HepG2 (cell line): ENCODE data around the gene SLC17A9. TPM values are rescaled to one million over a fixed set of nuclear protein-coding genes. Genes with fewer than 3 reads are reported as not detected.

Experiments used
- ARID4A ChIP-seq: sonication (generic); formaldehyde crosslinking; IDR thresholded peaks from 2 replicates; pipeline ENCODE4 v1.5.0; 2020; ENCODE audit warnings: mild to moderate bottlenecking, missing genetic modification reagents, borderline replicate concordance
- BATF2 ChIP-seq: sonication (generic); formaldehyde crosslinking; IDR thresholded peaks from 2 replicates; pipeline ENCODE4 v1.8.0; 2022; ENCODE audit warnings: mild to moderate bottlenecking, missing genetic modification reagents, moderate library complexity
- DRAP1 ChIP-seq: IDR thresholded peaks from 2 replicates; pipeline ENCODE4 v1.6.1; 2016; ENCODE audit warnings: missing genetic modification reagents, missing compliant biosample characterization
- EZH2 ChIP-seq: conservative IDR thresholded peaks from 2 replicates; pipeline ENCODE4 v1.6.1; 2012; ENCODE audit warnings: mild to moderate bottlenecking, low read depth, low read length, moderate library complexity
- MLX ChIP-seq: IDR thresholded peaks from 2 replicates; pipeline ENCODE4 v1.6.1; 2016
- NR2F2 ChIP-seq: IDR thresholded peaks from 2 replicates; pipeline ENCODE4 v1.6.1; 2012; ENCODE audit warnings: low read depth, inconsistent platforms, borderline replicate concordance
- PHF8 ChIP-seq: sonication (generic); formaldehyde crosslinking; IDR thresholded peaks from 2 replicates; pipeline ENCODE4 v1.5.0; 2020; ENCODE audit warnings: missing genetic modification reagents
- SAFB2 ChIP-seq: sonication (generic); formaldehyde crosslinking; IDR thresholded peaks from 2 replicates; pipeline ENCODE4 v1.5.1; 2020; ENCODE audit warnings: missing genetic modification reagents, low read depth, mild to moderate bottlenecking, borderline replicate concordance
- SNAPC2 ChIP-seq: sonication (generic); formaldehyde crosslinking; IDR thresholded peaks from 2 replicates; pipeline ENCODE4 v1.8.1; 2022; ENCODE audit warnings: mild to moderate bottlenecking, missing genetic modification reagents
- ZBTB10 ChIP-seq: sonication (generic); formaldehyde crosslinking; IDR thresholded peaks from 2 replicates; pipeline ENCODE4 v1.4.0; 2020; ENCODE audit warnings: missing genetic modification reagents, borderline replicate concordance
- ZBTB25 ChIP-seq: IDR thresholded peaks from 2 replicates; pipeline ENCODE4 v1.6.1; 2018; ENCODE audit warnings: missing genetic modification reagents
- ZBTB26 ChIP-seq: IDR thresholded peaks from 2 replicates; pipeline ENCODE4 v1.6.1; 2016; ENCODE audit warnings: missing compliant biosample characterization, missing genetic modification reagents, borderline replicate concordance
- ZBTB33 ChIP-seq: sonication (generic); formaldehyde crosslinking; IDR thresholded peaks from 2 replicates; pipeline ENCODE4 v1.4.0; 2020; ENCODE audit warnings: missing genetic modification reagents
- ZFAT ChIP-seq: sonication (generic); formaldehyde crosslinking; conservative IDR thresholded peaks from 2 replicates; pipeline ENCODE4 v1.8.1; 2023; ENCODE audit warnings: missing genetic modification reagents, inconsistent platforms
- ZNF557 ChIP-seq: sonication (generic); formaldehyde crosslinking; IDR thresholded peaks from 2 replicates; pipeline ENCODE4 v1.4.0; 2020; ENCODE audit warnings: missing genetic modification reagents
- ZNF644 ChIP-seq: IDR thresholded peaks from 2 replicates; pipeline ENCODE4 v1.6.1; 2016; ENCODE audit warnings: low read depth
- polyA plus RNA-seq, 8 experiments: library from polyadenylated mRNA; depleted of rRNA in 3 of 8; stranded (reverse) in 7 of 8; unstranded in 1 of 8; fragments of >200 nt; fragmentation: Illumina TruSeq in 4 of 8; extraction: Trizol in 4 of 8; gene quantifications; 2 replicates each; pipeline versions ENCODE4 v1.2.1 to v1.2.3, GENCODE V29; 2011 to 2016; ENCODE audit warnings: low read depth in 4 of 8, missing spikeins in 1 of 8, mixed read lengths in 1 of 8; ENCODE audit not compliant: insufficient read depth in 1 of 8
- total RNA-seq, 5 experiments: library from RNA; depleted of rRNA; stranded (reverse); fragments of >200 nt; fragmentation: Illumina TruSeq; extraction: Trizol; gene quantifications; 2 replicates each; pipeline ENCODE4 v1.2.3, GENCODE V29; 2016; ENCODE audit warnings: low read depth in 1 of 5

SLC17A9 gene
- total and polyA plus RNA-seq, 2 of the 13 experiments (the other 11 are each of a cell fraction or from before 2014, with no cell fraction given): 110 to 191 TPM

GRCh38 chr20:62929051-62929538 is 23.4 kb upstream of the SLC17A9 start (continued):
- TF ChIP-seq ZBTB26 (CRISPR knock-in tag) (no peak), ZFAT (no peak), MLX (no peak), PHF8 (CRISPR knock-in tag) (no peak), NR2F2 (no peak), ZNF644 (no peak), DRAP1 (0 out of 2 replicates have a peak, but pooled peaks have one; percentile 17), ZBTB10 (CRISPR knock-in tag) (no peak), ARID4A (CRISPR knock-in tag) (peak; percentile 29; the same call in 1 of the 2 replicates), EZH2 (no peak), ZNF557 (no peak), SNAPC2 (CRISPR knock-in tag) (no peak), SAFB2 (CRISPR knock-in tag) (no peak), BATF2 (no peak), ZBTB33 (CRISPR knock-in tag) (no peak), ZBTB25 (CRISPR knock-in tag) (no peak)
